Mucosa of stomach (tissue), 1 donor: Measurements from ENCODE around the gene JADE2.
"Not testable (repeated sequence)": the region's sequence is repeated elsewhere in the genome, so short reads cannot be mapped to it uniquely, and the experiment has no call there.

Source experiments
- H3K27me3 ChIP-seq: one replicate; pipeline ENCODE4 v1.7.0; 2013; ENCODE audit warnings: mild to moderate bottlenecking, low read length; ENCODE audit not compliant: control insufficient read depth, insufficient read depth
- H3K36me3 ChIP-seq: one replicate; pipeline ENCODE4 v1.7.0; 2013; ENCODE audit warnings: low read length; ENCODE audit not compliant: control insufficient read depth, insufficient read depth
- H3K4me1 ChIP-seq: one replicate; pipeline ENCODE4 v1.7.0; 2013; ENCODE audit warnings: mild to moderate bottlenecking, low read length; ENCODE audit not compliant: control insufficient read depth, insufficient read depth
- H3K4me3 ChIP-seq: one replicate; pipeline ENCODE4 v1.7.0; 2013; ENCODE audit warnings: low read length
- H3K9ac ChIP-seq: one replicate; pipeline ENCODE4 v1.7.0; 2013; ENCODE audit warnings: mild to moderate bottlenecking, low read length, moderate library complexity
- H3K9me3 ChIP-seq: one replicate; pipeline ENCODE4 v1.7.0; 2013; ENCODE audit warnings: mild to moderate bottlenecking, low read length, moderate library complexity; ENCODE audit not compliant: control insufficient read depth
- donor health status: Pancreatic carcinoma.

The JADE2 gene

DNA sequence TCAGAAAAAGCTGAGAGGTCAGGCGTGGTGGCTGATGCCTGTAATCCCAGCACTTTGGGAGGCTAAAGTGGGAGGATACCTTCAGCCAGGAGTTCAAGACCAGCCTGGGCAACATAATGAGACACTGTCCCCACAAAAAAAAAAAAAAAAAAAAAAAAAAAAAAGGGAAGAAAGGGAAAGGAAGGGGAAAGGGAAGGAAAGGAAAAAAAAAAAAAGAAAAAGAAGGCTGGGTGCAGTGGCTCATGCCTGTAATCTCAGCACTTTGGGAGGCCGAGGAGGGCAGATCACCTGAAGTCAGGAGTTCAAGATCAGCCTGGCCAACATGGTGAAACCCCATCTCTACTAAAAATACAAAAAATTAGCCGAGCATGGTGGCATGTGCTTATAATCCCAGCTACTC lies 74.3 kb downstream of the JADE2 start:
- H3K4me1 ChIP-seq, H3K36me3 ChIP-seq, H3K27me3 ChIP-seq, H3K4me3 ChIP-seq, H3K9ac ChIP-seq, H3K9me3 ChIP-seq: not testable (repeated sequence)

GRCh38 chr5:134600600-134600999 lies 75.1 kb downstream of the JADE2 start:
- Histone ChIP-seq H3K9ac (no peak overlapping the region), H3K27me3 (no peaks in the 10 kb centered on the region), H3K4me3 (no peak overlapping the region), H3K4me1 (no peaks in the 10 kb centered on the region), H3K36me3 (no peaks in the 10 kb centered on the region), H3K9me3 (no peaks in the 10 kb centered on the region)

DNA sequence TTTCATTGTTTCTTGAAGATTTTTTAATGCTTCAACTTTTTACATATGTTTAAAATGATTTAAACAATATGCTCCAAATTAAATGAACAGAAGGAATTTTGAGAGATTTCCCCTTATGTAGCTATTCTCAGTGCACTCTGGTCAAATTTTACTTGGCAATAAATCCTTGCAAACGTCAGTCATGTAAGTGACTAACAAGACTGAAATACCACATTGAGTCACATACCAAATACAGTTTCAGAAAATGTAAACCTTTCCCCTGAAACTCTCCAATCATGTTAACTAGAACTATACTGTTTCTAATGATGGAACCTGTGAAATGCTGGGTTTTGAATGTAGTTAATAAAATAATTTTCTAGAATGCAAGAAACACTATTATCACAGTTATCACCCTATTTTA lies 77.6 kb downstream of the JADE2 start:
- H3K9me3 ChIP-seq = no peaks in the 10 kb centered on the region
- H3K4me3 ChIP-seq = no peak overlapping the region
- H3K9ac ChIP-seq = no peak overlapping the region
- H3K36me3 ChIP-seq = peaks cover 11% of the 10 kb centered on the region
- H3K27me3 ChIP-seq = no peaks in the 10 kb centered on the region
- no peaks in the 10 kb centered on the region for H3K4me1 ChIP-seq

DNA sequence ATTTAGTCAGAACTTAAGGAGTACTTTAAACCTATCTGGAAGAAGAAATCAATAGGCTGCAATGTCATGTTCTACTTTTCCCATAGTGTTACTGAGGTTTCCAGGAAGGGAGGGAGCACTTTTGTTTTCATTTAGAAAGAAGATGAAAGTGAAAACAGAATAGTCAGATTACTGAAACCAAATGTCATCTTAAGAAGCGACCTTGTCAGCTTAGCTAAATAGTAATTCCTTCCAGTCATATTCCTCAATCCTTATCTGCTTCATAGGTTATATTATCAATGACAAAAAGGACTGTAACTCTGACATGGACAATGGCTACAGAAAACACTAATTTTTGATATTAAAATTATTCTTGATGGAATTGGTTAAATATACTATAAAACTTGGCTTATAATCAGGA lies 79.4 kb downstream of the JADE2 start:
- H3K9me3 ChIP-seq = no peaks in the 10 kb centered on the region
- H3K4me1 ChIP-seq = no peaks in the 10 kb centered on the region
- H3K36me3 ChIP-seq = peaks cover 11% of the 10 kb centered on the region

DNA sequence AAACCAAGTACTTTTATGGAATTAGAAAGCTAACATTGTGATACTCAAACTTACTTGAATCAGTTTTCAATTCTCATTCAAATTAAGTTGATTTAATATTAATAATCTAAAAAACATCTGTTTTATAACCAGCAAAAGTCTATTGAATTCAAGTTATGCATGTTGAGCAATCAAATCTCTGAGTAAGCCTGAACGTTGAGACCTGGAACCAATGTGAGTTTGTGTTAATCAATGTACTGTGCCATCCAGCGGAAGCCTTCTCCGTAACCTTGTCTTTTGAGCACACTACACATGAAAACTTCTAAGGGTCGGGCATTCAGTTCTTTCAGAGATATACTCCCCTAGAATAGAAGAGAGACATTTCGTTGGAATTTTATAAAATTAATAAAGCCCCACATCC lies 81.3 kb downstream of the JADE2 start:
- Histone ChIP-seq H3K4me1 (peaks cover 4% of the 10 kb centered on the region), H3K4me3 (no peak overlapping the region), H3K36me3 (peaks cover 18% of the 10 kb centered on the region), H3K9me3 (no peaks in the 10 kb centered on the region), H3K9ac (no peak overlapping the region), H3K27me3 (no peaks in the 10 kb centered on the region)

More for the DNA sequence above, 79.4 kb downstream of the JADE2 start:
- Histone ChIP-seq H3K4me3 (no peak overlapping the region), H3K27me3 (no peaks in the 10 kb centered on the region), H3K9ac (no peak overlapping the region)

- H3K4me3 ChIP-seq = no peak overlapping the region
- no peaks in the 10 kb centered on the region for H3K9me3 ChIP-seq
- H3K4me1 ChIP-seq = peaks cover 4% of the 10 kb centered on the region
- no peaks in the 10 kb centered on the region for H3K27me3 ChIP-seq
- H3K36me3 ChIP-seq = peaks cover 18% of the 10 kb centered on the region
- H3K9ac ChIP-seq = no peak overlapping the region
Measured at GRCh38 chr5:134608555-134608954, 83.1 kb downstream of the JADE2 start.

DNA sequence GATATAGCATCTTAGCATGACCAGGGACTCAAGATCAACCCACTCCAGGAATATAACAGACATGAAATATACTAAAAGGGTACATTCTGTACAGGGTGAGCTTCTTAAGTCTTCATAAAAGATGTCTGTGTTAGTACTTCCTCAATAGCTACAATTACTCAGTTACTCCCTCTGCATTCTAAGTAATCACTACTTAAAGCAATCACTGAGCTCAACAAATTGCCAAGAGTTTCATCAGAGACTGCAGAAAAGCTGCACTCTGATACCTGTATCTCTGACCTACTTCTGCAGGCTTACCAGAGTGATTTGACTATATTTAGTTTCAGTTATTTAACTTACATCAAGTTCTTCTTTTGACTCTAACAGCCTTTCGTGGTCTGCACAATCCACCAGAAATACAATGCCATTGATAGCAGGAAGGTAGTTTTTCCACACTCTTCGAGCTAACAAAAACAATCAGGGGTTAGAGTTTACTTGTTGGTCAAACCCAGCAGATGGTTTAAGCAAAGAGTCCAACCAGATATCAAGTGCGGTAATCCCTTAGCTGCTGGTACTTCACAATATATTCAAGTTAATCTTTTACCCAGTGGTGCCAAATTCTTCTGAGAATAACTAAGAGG lies 83.9 kb downstream of the JADE2 start:
- no peak overlapping the region for H3K4me3 ChIP-seq
- peaks cover 18% of the 10 kb centered on the region for H3K36me3 ChIP-seq
- no peaks in the 10 kb centered on the region for H3K27me3 ChIP-seq
- no peaks in the 10 kb centered on the region for H3K9me3 ChIP-seq
- peaks cover 4% of the 10 kb centered on the region for H3K4me1 ChIP-seq
- H3K9ac ChIP-seq = no peak overlapping the region

DNA sequence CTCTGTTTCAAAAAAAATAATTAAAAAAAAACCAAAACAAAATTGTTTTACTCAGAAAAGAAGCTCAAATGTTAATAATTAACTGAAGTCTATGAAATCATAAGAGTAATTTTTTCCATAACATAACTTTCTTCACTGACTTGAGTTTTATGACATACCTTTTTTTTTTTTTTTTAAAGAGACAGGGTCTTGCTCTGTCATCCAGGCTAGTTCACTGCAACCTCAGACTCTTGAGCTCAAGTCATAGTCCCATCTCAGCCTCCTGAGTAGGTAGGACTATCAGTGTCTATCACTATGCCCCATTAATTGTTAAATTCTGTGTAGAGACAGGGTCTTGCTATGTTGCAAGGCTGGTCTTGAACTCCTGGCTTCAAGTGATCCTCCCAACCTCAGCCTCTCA lies 85.3 kb downstream of the JADE2 start:
- H3K9me3 ChIP-seq = no peaks in the 10 kb centered on the region
- H3K9ac ChIP-seq = no peak overlapping the region
- peaks cover 18% of the 10 kb centered on the region for H3K36me3 ChIP-seq
- no peak overlapping the region for H3K4me3 ChIP-seq
- peaks cover 4% of the 10 kb centered on the region for H3K4me1 ChIP-seq
- no peaks in the 10 kb centered on the region for H3K27me3 ChIP-seq

DNA sequence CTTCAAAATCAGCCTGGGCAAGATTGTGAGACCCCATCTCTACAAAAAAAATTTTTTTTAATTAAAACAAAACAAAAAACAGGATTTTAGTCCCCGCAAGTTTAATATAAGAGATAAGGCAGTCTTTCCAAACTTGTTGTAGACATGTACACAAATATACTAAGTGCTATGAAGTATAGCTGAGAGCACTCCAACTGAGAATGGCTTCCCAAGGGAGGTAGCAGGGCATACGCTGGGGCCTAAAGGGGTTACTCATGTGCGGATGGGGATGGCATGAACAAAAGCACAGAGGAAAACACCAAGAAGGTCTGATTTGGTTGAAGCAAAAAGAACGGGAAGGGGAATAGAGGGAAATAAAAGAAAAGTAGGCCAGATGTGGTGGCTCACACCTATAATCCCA lies 86.0 kb downstream of the JADE2 start:
- no peak overlapping the region for H3K4me3 ChIP-seq
- peaks cover 4% of the 10 kb centered on the region for H3K4me1 ChIP-seq
- no peak overlapping the region for H3K9ac ChIP-seq
- no peaks in the 10 kb centered on the region for H3K9me3 ChIP-seq
- H3K27me3 ChIP-seq = no peaks in the 10 kb centered on the region
- peaks cover 12% of the 10 kb centered on the region for H3K36me3 ChIP-seq

GRCh38 chr5:134614450-134615085 lies 89.1 kb downstream of the JADE2 start:
- no peaks in the 10 kb centered on the region for H3K27me3 ChIP-seq
- H3K4me3 ChIP-seq = no peak overlapping the region
- H3K4me1 ChIP-seq = peaks cover 4% of the 10 kb centered on the region
- no peaks in the 10 kb centered on the region for H3K9me3 ChIP-seq
- no peak overlapping the region for H3K9ac ChIP-seq
- H3K36me3 ChIP-seq = peaks cover 7% of the 10 kb centered on the region

DNA sequence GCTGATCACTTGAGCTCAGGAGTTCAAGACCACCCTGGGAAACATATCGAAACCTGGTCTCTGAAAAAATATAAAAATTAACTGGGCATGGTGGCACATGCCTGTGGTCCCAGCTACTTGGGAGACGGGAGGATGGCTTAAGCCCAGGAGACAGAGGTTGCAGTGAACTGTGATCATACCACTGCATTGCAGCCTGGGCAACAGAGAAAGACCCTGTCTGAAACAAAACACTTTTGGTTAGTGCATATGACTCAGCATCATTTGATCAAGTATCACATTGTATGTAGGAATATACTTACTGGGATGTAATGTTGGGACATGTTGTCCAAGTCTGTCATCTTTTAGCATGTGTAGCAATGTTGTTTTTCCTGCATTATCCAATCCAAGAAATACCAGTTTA lies 95.2 kb downstream of the JADE2 start:
- Histone ChIP-seq H3K9ac (no peak overlapping the region), H3K36me3 (no peaks in the 10 kb centered on the region), H3K27me3 (no peaks in the 10 kb centered on the region), H3K4me3 (no peak overlapping the region), H3K9me3 (no peaks in the 10 kb centered on the region), H3K4me1 (peaks cover 24% of the 10 kb centered on the region)

- Histone ChIP-seq H3K36me3 (no peaks in the 10 kb centered on the region), H3K27me3 (no peaks in the 10 kb centered on the region), H3K4me3 (no peak overlapping the region), H3K4me1 (peaks cover 33% of the 10 kb centered on the region), H3K9ac (no peak overlapping the region), H3K9me3 (no peaks in the 10 kb centered on the region)
Measured at GRCh38 chr5:134625559-134625958, 100.1 kb downstream of the JADE2 start.
